ENCODE measurements around the gene E4F1. TPM values are rescaled to one million over a fixed set of nuclear protein-coding genes. Genes with fewer than 3 reads are reported as not detected.

Gene E4F1
- total and polyA plus RNA-seq, 2 donors (not counting 1 experiment from before 2014, with no cell fraction given), result 41.8 to 70.9 TPM

DNA sequence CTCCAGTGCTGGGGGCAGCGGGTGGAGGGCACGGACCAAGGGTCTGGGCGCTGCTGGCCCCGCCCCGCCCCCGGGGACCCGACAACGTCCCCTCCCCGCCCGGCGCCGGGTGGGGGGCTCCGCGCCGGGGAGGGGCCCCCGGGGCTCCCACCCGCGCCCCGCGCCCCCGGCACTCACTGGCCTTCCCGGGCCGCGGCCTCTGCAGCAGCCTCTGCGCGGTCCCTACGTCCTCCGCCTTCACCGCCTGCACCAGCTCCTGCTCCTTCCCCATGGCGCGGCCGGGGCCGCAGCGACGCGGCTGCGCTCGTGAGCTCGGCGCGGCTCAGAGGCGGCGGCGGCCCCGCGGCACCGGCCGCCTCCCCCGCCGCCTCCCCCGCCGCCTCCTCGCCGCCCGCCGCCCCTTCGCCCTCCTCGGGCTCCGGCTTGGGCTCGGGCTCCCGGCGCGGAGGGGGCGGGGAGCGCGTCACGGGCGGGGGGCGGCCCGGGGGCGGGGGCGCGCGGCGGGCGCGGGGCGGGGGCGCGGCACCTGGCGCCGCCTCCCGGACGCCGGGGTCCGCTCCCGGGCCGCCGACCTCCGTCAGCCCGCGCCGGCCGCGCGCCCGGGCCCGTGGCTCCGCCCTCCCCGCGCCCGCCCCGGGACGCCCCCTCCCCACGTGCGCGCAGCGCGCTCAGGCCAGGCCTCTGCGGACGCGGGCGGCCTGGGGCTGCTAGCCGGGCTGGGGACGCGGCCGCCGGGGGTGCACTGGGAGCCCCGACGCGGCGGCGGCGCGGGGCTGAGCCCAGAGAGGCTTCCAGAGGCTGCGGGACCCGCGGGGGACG is 27.0 kb upstream of the E4F1 start, which contains the start of gene CASKIN1:
TSS of gene CASKIN1 (minus strand) at position 444 of the 819 bp plus-strand sequence. CDS start at position 271, 173 bp downstream.
- ATAC-seq (ENCODE audit: low read depth), result peak; percentile 41
- Histone ChIP-seq H3K4me3 (ENCODE audit: control extremely low read depth in 1 of 5, extremely low read depth in 1 of 5, insufficient read depth in 1 of 5, low read depth in 2 of 5, low read length in 4 of 5) (peak within 1 kb of the TSS in 3 of 5 experiments; percentile 15 to 44 (median 28)), H3K27me3 (replicated peaks in 1 of 4; ENCODE audit: control extremely low read depth in 1 of 4, control insufficient read depth in 3 of 4, insufficient read depth in 4 of 4, low read length in 3 of 4) (peaks cover 0 to 50% (median 20%) of the 10 kb centered on the region in 4 experiments), H3K36me3 (replicated peaks in 1 of 2; ENCODE audit: control extremely low read depth in 1 of 2, control insufficient read depth in 1 of 2, extremely low read depth in 1 of 2, insufficient read depth in 2 of 2, low read length in 1 of 2) (no peaks in the 10 kb centered on the region), H3K9ac (ENCODE audit: low read length) (peak within 1 kb of the TSS; percentile 47), H3K9me3 (ENCODE audit: control extremely low read depth in 1 of 3, control insufficient read depth in 2 of 3, insufficient read depth in 1 of 3, low read length in 2 of 3) (peaks cover 0 to 6% (median 0%) of the 10 kb centered on the region in 3 donors), H3K4me2 (replicated peaks; ENCODE audit: low read depth, low read length, poor library complexity, severe bottlenecking) (peak within 1 kb of the TSS; percentile 83), H3K4me1 (ENCODE audit: control insufficient read depth in 2 of 2, insufficient read depth in 2 of 2, low read length in 2 of 2) (peaks cover 12 to 22% of the 10 kb centered on the region in 2 donors), H4K20me1 (ENCODE audit: control insufficient read depth, insufficient read depth, low read length, poor library complexity, severe bottlenecking) (no peaks in the 10 kb centered on the region), H3K27ac (ENCODE audit: low read length in 2 of 2) (no peak within 1 kb of the TSS), H2AFZ (ENCODE audit: insufficient read depth, low read depth, low read length, poor library complexity, severe bottlenecking) (peak within 1 kb of the TSS; percentile 22), H3K79me2 (ENCODE audit: control insufficient read depth, insufficient read depth, low read length) (no peaks in the 10 kb centered on the region)
- peaks cover 10% of the 10 kb centered on the region for H3K4me1 Mint-ChIP-seq
- TF ChIP-seq EZH2 (IDR thresholded peaks at IDR 0.05; ENCODE audit: borderline replicate concordance, insufficient read depth, low read depth, low read length, poor library complexity, severe bottlenecking), result no peak
- TF ChIP-seq, protein P1, sequence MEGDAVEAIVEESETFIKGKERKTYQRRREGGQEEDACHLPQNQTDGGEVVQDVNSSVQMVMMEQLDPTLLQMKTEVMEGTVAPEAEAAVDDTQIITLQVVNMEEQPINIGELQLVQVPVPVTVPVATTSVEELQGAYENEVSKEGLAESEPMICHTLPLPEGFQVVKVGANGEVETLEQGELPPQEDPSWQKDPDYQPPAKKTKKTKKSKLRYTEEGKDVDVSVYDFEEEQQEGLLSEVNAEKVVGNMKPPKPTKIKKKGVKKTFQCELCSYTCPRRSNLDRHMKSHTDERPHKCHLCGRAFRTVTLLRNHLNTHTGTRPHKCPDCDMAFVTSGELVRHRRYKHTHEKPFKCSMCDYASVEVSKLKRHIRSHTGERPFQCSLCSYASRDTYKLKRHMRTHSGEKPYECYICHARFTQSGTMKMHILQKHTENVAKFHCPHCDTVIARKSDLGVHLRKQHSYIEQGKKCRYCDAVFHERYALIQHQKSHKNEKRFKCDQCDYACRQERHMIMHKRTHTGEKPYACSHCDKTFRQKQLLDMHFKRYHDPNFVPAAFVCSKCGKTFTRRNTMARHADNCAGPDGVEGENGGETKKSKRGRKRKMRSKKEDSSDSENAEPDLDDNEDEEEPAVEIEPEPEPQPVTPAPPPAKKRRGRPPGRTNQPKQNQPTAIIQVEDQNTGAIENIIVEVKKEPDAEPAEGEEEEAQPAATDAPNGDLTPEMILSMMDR (IDR thresholded peaks at IDR 0.05), result no peak
- ChIA-PET POLR2A (interaction anchor here (0.5 kb wide), 1 partner anchor 292 kb away, joined by 4 read pairs; no protein-coding TSS in a partner anchor), CTCF (interaction anchor here (1.8 to 4.7 kb wide), 2 partner anchors 55 to 73 kb away, joined by 10 to 71 read pairs; partner anchors contain the start of genes ECI1 and RNPS1)
- peaks cover 33% of the 10 kb centered on the region for H3K27me3 Mint-ChIP-seq
- peak; percentile 51 for DNase-seq
- no peaks in the 10 kb centered on the region for H3K9me3 Mint-ChIP-seq (ENCODE audit: insufficient read depth)
- no peak within 1 kb of the TSS for H3K27ac Mint-ChIP-seq
- intact Hi-C loops (cut with micrococcal nuclease), result loop anchor here (10.0 kb wide), 2 partner anchors 148 to 408 kb away; partner anchors contain the start of gene ABCA3
- WGBS (ENCODE audit: insufficient coverage), result under 1% methylated on average over 122 of the region's 129 CpGs
- peak within 1 kb of the TSS; percentile 67 for H3K4me3 Mint-ChIP-seq

All from B cell (primary cell).